C4-2B (cell line): Measurements from ENCODE around the gene GABBR1.

Experiments
- CTCF ChIP-seq: fragments of 450-650 bp; conservative IDR thresholded peaks from 2 replicates; pipeline ENCODE4 v1.5.1; 2017; ENCODE audit warnings: mild to moderate bottlenecking
- ZFX ChIP-seq: fragments of 450-650 bp; IDR thresholded peaks from 2 replicates; pipeline ENCODE4 v1.6.1; 2017

- TF ChIP-seq CTCF (no peak), ZFX (no peak)
These were observed 887 bp downstream of the GABBR1 start for GRCh38 chr6:29631860-29632731.
